Uterus (tissue), 4 donors: ENCODE results near the gene MYG1. TPM values are rescaled to one million over a fixed set of nuclear protein-coding genes. Genes with fewer than 3 reads are reported as not detected.

Experiments
- DNase-seq, 2 donors: peaks; one replicate each; pipeline ENCODE4 v3.0.0-alpha.2; 2019 to 2020
- H3K27ac ChIP-seq, 2 donors: fragments of 200-600 bp; sonication (generic); 1 replicate in 1 of 2; 2 replicates in 1 of 2; pipeline ENCODE4 v1.5.1; 2016 to 2018
- H3K27me3 ChIP-seq, 2 donors: fragments of 200-600 bp; sonication (generic); one replicate each; pipeline ENCODE4 v1.5.1; 2018 to 2019; ENCODE audit warnings: control low read depth in 1 of 2
- H3K36me3 ChIP-seq, 2 donors: fragments of 200-600 bp; sonication (generic); one replicate each; pipeline ENCODE4 v1.5.1; 2019; ENCODE audit warnings: control low read depth in 1 of 2
- H3K4me1 ChIP-seq, 2 donors: fragments of 200-600 bp; sonication (generic); one replicate each; pipeline ENCODE4 v1.5.1; 2018 to 2019; ENCODE audit warnings: control low read depth in 1 of 2
- H3K4me3 ChIP-seq, 2 donors: fragments of 200-600 bp; sonication (generic); 1 replicate in 1 of 2; 2 replicates in 1 of 2; pipeline ENCODE4 v1.5.1; 2018 to 2019; ENCODE audit warnings: mild to moderate bottlenecking in 1 of 2
- H3K9me3 ChIP-seq, 2 donors: fragments of 200-600 bp; sonication (generic); one replicate each; pipeline ENCODE4 v1.5.1; 2019; ENCODE audit warnings: control low read depth in 1 of 2
- POLR2A ChIP-seq, 2 donors: fragments of 450-650 bp; IDR thresholded peaks; one replicate each; pipeline ENCODE4 v1.6.1; 2016; ENCODE audit warnings: antibody characterized with exemption in 2 of 2, mild to moderate bottlenecking in 1 of 2, moderate library complexity in 1 of 2
- intact Hi-C: fragments of 100-400 bp; cut with DNase I; formaldehyde crosslinking; loops from one replicate; pipeline ENCODE4 v1.15.1; 2023; ENCODE audit warnings: low total_unique reads
- total RNA-seq, 4 donors: library from RNA; depleted of rRNA in 3 of 4; stranded (reverse); fragments of >200 nt in 3 of 4; gene quantifications; one replicate each; pipeline versions ENCODE4 v1.1.0 to v1.2.4, GENCODE V29; 2014 to 2023
- TF ChIP-seq, protein P1 (sequence below), 4 experiments: fragments of 200-600 bp in 2 of 4; fragments of 450-650 bp in 2 of 4; sonication (generic) in 2 of 4; IDR thresholded peaks; one replicate each; pipeline ENCODE4 v1.5.1; 2016 to 2019; ENCODE audit warnings: antibody characterized with exemption in 4 of 4, mild to moderate bottlenecking in 2 of 4, moderate library complexity in 1 of 4
- donor health status: DM: yes; HTN: yes; CAD: no.

MYG1 gene
- total RNA-seq, 4 donors from 2014 or later = 10.2 to 59.3 (median 33.9) TPM

- intact Hi-C loops = no loop called here
- H3K4me3 ChIP-seq = peak overlapping the region; percentile 44 to 59
- H3K9me3 ChIP-seq = no peaks in the 10 kb centered on the region
- TF ChIP-seq, protein P1, sequence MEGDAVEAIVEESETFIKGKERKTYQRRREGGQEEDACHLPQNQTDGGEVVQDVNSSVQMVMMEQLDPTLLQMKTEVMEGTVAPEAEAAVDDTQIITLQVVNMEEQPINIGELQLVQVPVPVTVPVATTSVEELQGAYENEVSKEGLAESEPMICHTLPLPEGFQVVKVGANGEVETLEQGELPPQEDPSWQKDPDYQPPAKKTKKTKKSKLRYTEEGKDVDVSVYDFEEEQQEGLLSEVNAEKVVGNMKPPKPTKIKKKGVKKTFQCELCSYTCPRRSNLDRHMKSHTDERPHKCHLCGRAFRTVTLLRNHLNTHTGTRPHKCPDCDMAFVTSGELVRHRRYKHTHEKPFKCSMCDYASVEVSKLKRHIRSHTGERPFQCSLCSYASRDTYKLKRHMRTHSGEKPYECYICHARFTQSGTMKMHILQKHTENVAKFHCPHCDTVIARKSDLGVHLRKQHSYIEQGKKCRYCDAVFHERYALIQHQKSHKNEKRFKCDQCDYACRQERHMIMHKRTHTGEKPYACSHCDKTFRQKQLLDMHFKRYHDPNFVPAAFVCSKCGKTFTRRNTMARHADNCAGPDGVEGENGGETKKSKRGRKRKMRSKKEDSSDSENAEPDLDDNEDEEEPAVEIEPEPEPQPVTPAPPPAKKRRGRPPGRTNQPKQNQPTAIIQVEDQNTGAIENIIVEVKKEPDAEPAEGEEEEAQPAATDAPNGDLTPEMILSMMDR (IDR thresholded peaks at IDR 0.05) = no peak
- no peak for TF ChIP-seq POLR2A (IDR thresholded peaks at IDR 0.05)
- H3K4me1 ChIP-seq = no peaks in the 10 kb centered on the region
- H3K36me3 ChIP-seq = no peaks in the 10 kb centered on the region
- no peaks in the 10 kb centered on the region for H3K27me3 ChIP-seq
- no peak for DNase-seq
- peak overlapping the region; percentile 26 to 72 for H3K27ac ChIP-seq
Measured at GRCh38 chr12:53267306-53267998, 32.0 kb upstream of the MYG1 start.

DNA sequence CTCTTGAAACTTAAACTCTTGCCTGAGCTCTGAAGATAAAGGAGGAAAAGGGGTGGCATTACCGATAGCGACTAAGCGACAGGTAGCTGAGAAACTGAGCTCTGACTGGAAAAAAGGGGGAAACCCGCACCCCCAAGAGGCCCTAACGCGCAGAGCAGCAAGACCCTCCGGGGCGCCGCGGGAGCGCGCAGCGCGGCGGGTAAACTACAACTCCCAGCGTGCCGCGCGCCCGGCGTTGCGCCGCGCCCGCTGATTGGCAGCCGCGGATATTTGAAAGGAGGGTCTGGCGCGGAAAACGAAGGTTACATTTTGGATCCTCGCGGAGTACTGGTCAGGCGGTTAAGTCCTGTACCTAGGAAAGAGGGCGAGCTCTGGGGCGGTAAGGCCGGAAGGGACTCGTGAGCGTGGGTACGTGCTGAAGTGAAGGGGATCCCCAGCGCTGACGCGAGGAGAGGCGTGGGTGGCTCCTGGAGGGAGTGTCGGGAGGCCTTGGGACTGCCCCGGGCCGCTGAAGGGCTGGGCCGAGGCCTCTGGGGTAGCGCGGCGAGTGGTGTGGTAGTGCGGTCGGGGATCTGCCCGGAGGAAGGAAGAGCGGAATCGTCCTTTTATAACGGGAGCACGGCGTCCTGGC lies 31.4 kb upstream of the MYG1 start, which contains the start of gene ESPL1:
Gene ESPL1, plus strand, starts transcription at position 301 of the 631 bp plus-strand sequence. CDS start 468 bp downstream, outside the sequence.
- no peak for TF ChIP-seq POLR2A (IDR thresholded peaks at IDR 0.05)
- TF ChIP-seq, protein P1 (IDR thresholded peaks at IDR 0.05) = peak; percentile 32 to 70 (median 52)
- intact Hi-C loops = no loop called here
- H3K4me3 ChIP-seq = peak within 1 kb of the TSS; percentile 44 to 59
- no peaks in the 10 kb centered on the region for H3K27me3 ChIP-seq
- peak; percentile 77 to 78 for DNase-seq
- no peaks in the 10 kb centered on the region for H3K4me1 ChIP-seq
- peak within 1 kb of the TSS; percentile 26 to 72 for H3K27ac ChIP-seq
- no peaks in the 10 kb centered on the region for H3K9me3 ChIP-seq
- H3K36me3 ChIP-seq = no peaks in the 10 kb centered on the region

DNA sequence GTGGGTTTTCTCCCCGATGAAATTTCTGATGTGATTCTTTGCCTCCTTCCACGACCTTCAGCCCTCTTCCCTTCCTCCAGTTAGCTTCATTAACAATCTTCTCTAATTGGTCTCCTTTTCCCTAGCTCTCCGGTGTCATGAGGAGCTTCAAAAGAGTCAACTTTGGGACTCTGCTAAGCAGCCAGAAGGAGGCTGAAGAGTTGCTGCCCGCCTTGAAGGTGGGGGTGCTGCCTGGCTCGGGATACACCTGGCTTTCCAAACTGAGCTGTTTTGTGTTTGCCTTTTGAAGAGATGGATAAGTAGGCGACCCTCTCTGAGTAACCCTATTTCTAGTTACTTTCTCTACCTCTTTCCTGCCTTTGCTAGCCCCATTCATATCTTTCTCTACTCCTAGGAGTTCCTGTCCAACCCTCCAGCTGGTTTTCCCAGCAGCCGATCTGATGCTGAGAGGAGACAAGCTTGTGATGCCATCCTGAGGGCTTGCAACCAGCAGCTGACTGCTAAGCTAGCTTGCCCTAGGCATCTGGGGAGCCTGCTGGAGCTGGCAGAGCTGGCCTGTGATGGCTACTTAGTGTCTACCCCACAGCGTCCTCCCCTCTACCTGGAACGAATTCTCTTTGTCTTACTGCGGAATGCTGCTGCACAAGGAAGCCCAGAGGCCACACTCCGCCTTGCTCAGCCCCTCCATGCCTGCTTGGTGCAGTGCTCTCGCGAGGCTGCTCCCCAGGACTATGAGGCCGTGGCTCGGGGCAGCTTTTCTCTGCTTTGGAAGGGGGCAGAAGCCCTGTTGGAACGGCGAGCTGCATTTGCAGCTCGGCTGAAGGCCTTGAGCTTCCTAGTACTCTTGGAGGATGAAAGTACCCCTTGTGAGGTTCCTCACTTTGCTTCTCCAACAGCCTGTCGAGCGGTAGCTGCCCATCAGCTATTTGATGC lies 30.6 kb upstream of the MYG1 start:
- Histone ChIP-seq H3K27me3 (no peaks in the 10 kb centered on the region), H3K4me3 (peak overlapping the region; percentile 44 to 59), H3K4me1 (no peaks in the 10 kb centered on the region), H3K9me3 (no peaks in the 10 kb centered on the region), H3K36me3 (no peaks in the 10 kb centered on the region), H3K27ac (peak overlapping the region in 1 of 2 donors; percentile 72)
- intact Hi-C loops = no loop called here
- TF ChIP-seq, protein P1 (IDR thresholded peaks at IDR 0.05) = no peak
- no peak for TF ChIP-seq POLR2A (IDR thresholded peaks at IDR 0.05)
- DNase-seq = no peak

DNA sequence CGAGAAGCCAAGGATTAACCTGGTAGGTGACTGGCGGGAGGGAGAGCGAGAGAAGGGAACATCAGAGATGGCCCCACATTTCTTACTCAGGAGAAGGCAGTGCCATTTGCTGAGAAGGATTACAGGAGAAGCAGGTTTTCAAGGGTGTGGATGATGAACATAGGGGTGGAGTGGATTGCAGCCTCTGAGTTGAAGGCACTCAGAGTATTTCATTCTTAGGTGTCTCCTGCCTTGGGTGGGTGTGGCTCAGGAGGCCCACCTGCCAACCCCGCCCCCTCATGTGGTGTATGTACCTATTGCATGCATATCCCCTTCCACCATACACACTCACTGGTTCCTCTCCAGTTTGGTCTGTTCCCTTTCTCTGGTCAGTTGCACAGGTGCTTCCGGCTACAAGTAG lies 25.1 kb upstream of the MYG1 start:
- H3K4me3 ChIP-seq = no peak overlapping the region
- no peak for DNase-seq
- no peak overlapping the region for H3K27ac ChIP-seq
- no peaks in the 10 kb centered on the region for H3K36me3 ChIP-seq
- no peaks in the 10 kb centered on the region for H3K27me3 ChIP-seq
- H3K4me1 ChIP-seq = no peaks in the 10 kb centered on the region
- TF ChIP-seq, protein P1 (IDR thresholded peaks at IDR 0.05) = no peak
- no peak for TF ChIP-seq POLR2A (IDR thresholded peaks at IDR 0.05)
- no peaks in the 10 kb centered on the region for H3K9me3 ChIP-seq
- intact Hi-C loops = no loop called here
